ENCODE data around the gene TBC1D17.

The TBC1D17 gene

GRCh38 chr19:49877020-49877878 lies at the start of gene TBC1D17, which contains the start of gene AKT1S1:
Gene TBC1D17, plus strand, starts transcription at chr19:49877702. Its CDS starts 22 bp downstream, at chr19:49877724.
Gene AKT1S1, minus strand, starts transcription at chr19:49877355. Its CDS starts 4,060 bp downstream, at chr19:49873295.
- DNase-seq (ENCODE audit: low read depth in 2 of 2, low spot score in 1 of 2) = peak; percentile 94 to 98

- DNase-seq (ENCODE audit: low read depth in 2 of 2, low spot score in 1 of 2) = no peak
Measured at GRCh38 chr19:49829200-49829599, 48.3 kb upstream of the TBC1D17 start.

GRCh38 chr19:49829721-49830120 lies 47.8 kb upstream of the TBC1D17 start:
- DNase-seq (ENCODE audit: low read depth in 2 of 2, low spot score in 1 of 2) = no peak

- DNase-seq (ENCODE audit: low read depth in 2 of 2, low spot score in 1 of 2) = no peak
Measured at GRCh38 chr19:49830766-49831165, 46.7 kb upstream of the TBC1D17 start.

DNA sequence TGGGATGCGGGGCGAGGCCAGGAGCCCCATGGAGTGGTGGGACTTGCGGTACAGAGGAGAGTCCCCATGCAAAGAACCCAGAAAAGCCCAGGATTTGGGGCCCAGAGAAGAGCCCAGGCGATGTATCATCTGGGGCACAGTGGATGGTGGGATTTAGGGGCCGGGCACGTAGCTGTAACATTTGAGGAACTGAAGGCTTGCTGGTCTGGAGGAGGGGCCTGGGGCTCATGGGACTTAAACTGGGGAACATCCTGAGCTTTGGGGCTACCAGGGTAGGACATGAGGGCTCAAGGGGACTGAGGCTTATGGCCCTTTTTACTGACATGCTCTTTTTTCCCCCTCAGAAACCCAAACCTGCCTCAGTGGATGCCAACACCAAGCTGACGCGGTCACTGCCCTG lies 45.9 kb upstream of the TBC1D17 start:
- no peak for DNase-seq (ENCODE audit: low read depth in 2 of 2, low spot score in 1 of 2)

DNA sequence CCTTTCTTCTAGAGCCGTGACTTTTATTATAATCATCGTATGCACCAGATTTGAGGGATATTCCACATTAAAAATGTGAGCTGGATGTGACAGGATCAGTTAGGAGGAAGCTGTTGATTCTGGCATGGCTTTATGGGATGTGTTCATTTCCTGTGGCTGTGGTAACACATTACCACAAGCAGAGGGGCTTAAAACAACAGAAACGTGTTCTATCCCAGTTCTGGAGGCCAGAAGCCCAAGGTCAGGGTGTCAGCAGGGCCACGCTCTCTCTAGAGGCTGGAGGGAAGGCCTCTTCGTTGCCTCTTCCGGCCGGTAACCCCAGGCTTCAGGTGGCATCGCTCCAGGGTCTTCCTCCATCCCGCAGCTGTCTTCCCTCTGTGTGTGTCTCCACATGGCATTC lies 44.9 kb upstream of the TBC1D17 start:
- DNase-seq (ENCODE audit: low read depth in 2 of 2, low spot score in 1 of 2) = no peak

DNA sequence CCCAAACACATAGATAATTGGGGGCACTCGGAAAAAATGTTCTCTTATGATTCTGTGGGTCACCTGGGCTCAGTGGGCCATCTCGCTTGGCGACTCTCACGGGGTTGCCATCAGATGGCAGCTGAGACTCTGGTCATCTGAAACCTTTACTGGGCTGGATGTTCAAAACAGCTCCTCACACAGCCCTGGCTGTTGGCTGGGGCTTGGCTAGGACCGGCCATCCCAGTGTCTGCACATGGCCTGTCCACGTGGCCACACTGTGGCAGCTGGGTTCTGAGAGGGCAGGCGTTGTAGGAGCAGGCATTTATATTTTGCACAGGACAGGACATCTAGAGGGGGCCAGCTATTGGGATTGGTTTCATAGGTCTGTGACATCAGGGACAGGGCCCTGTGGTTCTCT lies 43.9 kb upstream of the TBC1D17 start:
- no peak for DNase-seq (ENCODE audit: low read depth in 2 of 2, low spot score in 1 of 2)

GRCh38 chr19:49835562-49835961 lies 41.9 kb upstream of the TBC1D17 start:
- DNase-seq (ENCODE audit: low read depth in 2 of 2, low spot score in 1 of 2) = no peak

DNA sequence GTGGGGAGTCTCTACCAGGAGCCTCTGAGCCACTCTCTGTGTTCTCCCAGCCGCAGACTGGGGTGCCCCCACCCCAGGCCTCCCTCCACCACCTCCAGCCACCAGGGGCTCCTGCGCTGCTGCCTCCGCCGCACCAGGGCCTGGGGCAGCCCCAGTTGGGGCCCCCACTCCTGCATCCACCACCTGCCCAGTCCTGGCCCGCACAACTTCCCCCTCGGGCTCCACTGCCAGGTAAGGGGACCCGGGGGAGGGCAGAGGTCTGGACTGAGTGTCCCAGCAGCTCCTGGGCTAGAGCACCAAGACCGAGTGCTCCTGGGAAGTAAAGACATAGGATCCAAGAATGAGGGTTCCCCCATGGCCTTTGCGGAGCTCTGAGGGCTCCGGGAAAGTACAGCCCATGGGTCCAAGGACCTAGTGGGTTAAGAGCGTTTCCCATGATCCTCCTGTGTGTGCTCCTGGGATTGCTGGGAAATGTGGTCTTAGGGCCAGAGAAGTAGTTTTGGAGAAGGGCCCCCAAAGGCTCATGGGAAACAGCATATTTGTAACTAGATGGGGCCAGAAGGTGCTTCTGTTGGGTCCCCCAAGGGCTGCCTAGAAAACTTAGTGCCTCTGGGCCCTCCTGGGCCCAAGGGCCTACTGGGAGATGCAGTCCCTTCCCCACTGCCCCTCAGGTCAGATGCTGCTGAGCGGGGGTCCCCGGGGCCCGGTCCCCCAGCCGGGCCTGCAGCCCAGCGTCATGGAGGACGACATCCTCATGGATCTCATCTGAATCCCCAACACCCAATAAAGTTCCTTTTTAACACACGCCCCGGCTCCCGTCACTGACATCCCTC lies 41.1 kb upstream of the TBC1D17 start:
- no peak for DNase-seq (ENCODE audit: low read depth in 2 of 2, low spot score in 1 of 2)

- no peak for DNase-seq (ENCODE audit: low read depth in 2 of 2, low spot score in 1 of 2)
Measured at GRCh38 chr19:49837009-49837310, 40.5 kb upstream of the TBC1D17 start.

DNA sequence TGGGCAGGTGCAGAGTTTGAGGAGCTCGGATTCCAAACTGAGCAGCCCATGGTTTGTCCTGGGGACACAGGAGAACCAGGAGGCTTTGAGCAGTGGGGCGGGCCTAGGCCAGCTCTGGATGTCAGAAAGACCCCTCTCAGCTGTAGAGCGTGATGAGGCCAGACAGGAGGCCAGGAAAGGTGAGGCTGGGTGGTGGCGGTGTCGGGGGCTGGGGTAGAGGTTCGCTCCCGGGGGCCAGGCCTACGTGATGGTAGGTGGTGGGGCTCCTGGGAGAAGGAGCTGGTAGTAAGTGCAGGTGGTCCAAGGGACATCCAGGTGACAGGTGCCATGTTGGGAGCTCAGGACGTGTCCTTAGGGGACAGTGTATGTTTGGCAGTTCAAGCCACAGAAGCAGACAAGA lies 40.1 kb upstream of the TBC1D17 start:
- DNase-seq (ENCODE audit: low read depth in 2 of 2, low spot score in 1 of 2) = no peak

DNA sequence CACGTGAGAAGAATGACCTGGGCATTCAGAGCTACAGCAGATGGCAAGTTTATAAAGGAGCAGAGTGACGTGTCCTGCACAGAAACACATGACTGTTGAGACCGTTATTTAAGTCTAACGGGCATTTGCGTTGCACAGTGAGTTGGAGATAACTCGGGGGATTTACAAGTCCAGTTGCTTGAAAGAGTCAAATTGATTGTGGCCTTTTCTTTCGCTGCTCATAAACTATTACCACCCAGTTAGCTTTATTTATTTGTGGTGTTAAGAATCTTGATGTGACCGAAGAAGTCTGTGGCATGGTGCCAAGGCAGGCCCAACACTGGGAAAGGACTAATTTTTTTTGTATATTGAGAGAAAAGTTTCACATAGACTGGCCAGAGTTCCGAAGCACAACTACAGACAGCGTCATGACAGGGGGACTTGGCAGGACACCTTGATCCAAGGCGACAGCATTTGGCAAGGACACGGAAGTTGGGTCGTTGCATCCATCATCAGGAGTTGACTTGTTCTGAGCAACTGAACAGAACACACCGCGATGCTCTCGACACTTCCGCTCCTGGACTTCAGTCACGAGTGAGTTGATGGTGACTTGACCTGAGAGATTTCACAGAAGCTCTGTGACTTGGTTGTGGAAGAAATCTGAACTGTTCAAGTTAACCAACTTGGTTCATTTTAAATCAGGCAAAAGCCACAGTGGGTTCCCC lies 38.5 kb upstream of the TBC1D17 start:
- no peak for DNase-seq (ENCODE audit: low read depth in 2 of 2, low spot score in 1 of 2)

DNA sequence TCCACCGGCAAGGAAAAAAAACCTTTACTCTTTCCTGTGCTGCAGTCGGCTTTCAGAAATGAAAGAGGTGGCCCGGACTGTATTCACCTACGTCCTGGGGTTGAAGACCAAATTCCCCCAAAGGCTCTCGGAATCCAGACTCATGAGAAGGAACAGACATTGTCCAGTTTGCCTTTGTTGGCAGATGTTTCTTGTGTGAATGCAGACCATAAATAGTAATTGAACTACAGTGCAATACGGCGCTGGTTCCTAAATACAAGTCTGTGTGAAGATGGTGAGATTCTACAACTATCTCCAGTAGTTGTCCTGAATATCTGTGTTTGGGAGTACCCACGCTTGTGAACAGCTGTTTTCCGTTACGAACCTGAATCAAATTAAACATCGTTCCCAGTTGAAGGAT lies 37.8 kb upstream of the TBC1D17 start:
- no peak for DNase-seq (ENCODE audit: low read depth in 2 of 2, low spot score in 1 of 2)

DNA sequence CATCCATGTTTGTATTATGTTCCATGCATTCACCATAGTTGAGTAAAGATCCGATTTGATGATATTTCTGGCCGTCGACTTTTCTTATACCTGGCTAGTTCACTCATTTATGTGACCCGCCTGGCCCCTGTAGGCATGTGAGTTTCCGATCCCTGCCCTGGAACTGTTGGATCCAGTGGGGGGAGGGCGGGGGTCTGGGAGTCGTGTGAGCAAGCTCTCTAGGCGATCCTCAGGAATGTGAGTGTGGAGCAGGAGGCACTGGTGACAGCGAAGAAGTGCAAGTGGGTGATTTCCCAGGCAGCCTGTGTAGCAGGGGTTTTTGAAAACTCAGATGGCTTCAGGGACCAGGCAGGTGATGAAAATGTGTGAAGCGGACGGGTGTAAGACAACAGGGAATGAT lies 37.2 kb upstream of the TBC1D17 start:
- DNase-seq (ENCODE audit: low read depth in 2 of 2, low spot score in 1 of 2) = no peak

DNA sequence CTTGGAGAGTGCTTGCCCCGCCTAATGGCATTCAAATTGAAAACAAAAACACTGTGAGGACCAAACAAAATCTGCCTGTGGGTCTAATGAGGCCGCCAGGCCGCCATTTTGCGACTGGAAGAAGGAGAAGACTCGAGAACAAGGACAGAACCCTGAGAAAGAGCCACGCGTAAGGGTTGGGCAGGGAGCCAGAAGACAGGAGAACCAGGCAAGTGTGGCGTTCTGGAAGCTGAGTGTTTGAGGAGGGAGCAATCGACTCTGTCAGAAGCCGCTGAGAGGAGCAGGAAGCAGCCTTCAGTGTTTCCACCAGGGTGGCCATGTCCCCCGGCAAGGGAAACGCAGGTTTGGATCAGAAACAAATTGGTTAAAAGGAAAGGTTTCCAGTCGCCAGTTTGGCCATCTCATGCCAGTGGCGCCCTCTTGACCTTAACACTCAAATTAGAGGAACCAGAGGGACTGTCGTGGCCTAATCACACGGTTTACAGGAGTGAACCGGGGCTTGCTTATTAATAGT lies 36.7 kb upstream of the TBC1D17 start:
- DNase-seq (ENCODE audit: low read depth in 2 of 2, low spot score in 1 of 2) = no peak

DNA sequence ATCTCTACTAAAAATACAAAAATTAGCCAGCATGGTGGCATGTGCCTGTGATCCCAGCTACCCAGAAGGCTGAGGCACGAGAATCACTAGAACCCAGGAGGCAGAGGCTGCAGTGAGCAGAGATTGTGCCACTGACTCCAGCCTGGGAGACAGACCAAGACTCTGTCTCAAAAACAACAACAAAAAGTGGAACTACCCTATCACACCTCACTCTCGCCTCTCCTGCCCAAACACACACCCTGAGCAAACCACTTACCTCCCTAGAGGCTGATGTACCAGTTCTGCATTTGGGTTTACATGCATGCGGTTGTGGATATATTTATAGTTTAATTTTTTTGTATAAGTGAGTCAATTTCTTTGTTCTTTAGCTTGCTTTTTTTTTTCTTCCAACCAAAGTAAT lies 34.2 kb upstream of the TBC1D17 start:
- DNase-seq (ENCODE audit: low read depth in 2 of 2, low spot score in 1 of 2) = no peak

GRCh38 chr19:49844138-49845095 lies 33.1 kb upstream of the TBC1D17 start:
- no peak for DNase-seq (ENCODE audit: low read depth in 2 of 2, low spot score in 1 of 2)

DNA sequence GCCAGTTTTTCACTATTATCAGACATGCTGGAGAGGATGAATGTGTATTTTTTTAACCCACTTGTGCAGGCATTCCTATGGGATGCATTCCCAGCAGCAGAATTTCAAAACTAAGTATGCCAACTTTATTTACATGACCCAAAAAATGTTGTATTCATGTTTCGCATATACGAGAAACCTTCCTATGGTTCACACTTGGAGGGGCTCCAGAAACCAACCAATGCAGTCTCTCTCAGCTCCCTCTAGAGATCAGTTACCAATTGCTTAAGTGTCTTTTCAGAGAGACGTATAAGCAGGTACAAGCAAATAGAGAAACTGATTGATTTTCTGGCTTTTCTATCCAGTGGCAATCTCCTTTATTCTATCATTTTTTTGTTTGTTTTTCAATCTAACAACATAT lies 32.1 kb upstream of the TBC1D17 start:
- no peak for DNase-seq (ENCODE audit: low read depth in 2 of 2, low spot score in 1 of 2)

DNA sequence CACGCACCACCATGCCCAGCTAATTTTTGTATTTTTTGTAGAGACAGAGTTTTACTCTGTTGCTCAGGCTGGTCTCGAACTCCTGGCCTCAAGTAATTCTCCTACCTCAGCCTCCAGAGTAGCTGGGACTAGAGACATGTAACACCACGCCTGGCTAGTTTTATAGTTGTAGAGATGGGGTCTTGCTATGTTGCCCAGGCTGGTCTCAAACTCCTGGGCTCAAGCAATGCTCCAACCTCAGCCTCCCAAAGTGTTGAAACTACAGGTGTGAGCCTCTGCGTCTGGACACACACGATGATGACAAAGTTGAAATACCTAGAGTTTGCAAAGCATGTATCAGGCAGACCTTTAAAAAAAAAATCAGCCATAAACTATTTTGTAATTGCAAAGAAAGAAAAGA lies 31.1 kb upstream of the TBC1D17 start:
- DNase-seq (ENCODE audit: low read depth in 2 of 2, low spot score in 1 of 2) = no peak
